Esophagus squamous epithelium (tissue), 5 donors: ENCODE data around the gene COA8. TPM values are rescaled to one million over a fixed set of nuclear protein-coding genes. Genes with fewer than 3 reads are reported as not detected.

ENCODE experiments used
- DNase-seq: peaks from one replicate; lab custom pipeline; 2025; lab: John Stamatoyannopoulos, UW
- H3K27ac ChIP-seq, 4 donors: fragments of 200-600 bp; sonication (generic); one replicate each; pipeline ENCODE4 v1.5.1; 2016 to 2019; ENCODE audit warnings: mild to moderate bottlenecking in 1 of 4
- H3K27me3 ChIP-seq, 4 donors: fragments of 200-600 bp; sonication (generic); 1 replicate in 3 of 4; 2 replicates in 1 of 4; pipeline versions ENCODE4 v1.5.1 to v1.6.0; 2017 to 2021; ENCODE audit warnings: antibody characterized with exemption in 1 of 4
- H3K36me3 ChIP-seq, 3 donors: fragments of 200-600 bp; sonication (generic); one replicate each; pipeline ENCODE4 v1.5.1; 2016 to 2019
- H3K4me1 ChIP-seq, 3 donors: fragments of 200-600 bp; sonication (generic); one replicate each; pipeline ENCODE4 v1.5.1; 2017 to 2019
- H3K4me3 ChIP-seq, 4 donors: fragments of 200-600 bp; sonication (generic); 1 replicate in 3 of 4; 2 replicates in 1 of 4; pipeline ENCODE4 v1.5.1; 2016 to 2019; ENCODE audit warnings: mild to moderate bottlenecking in 2 of 4, moderate library complexity in 1 of 4
- H3K9me3 ChIP-seq, 3 donors: fragments of 200-600 bp; sonication (generic); one replicate each; pipeline ENCODE4 v1.5.1; 2016 to 2019
- CTCF ChIP-seq, 6 experiments: fragments of 450-650 bp in 4 of 6; fragments of 200-600 bp in 2 of 6; sonication (generic) in 2 of 6; IDR thresholded peaks; one replicate each; pipeline ENCODE4 v1.5.1; 2016 to 2019; ENCODE audit warnings: antibody characterized with exemption in 6 of 6, mild to moderate bottlenecking in 4 of 6, moderate library complexity in 4 of 6
- POLR2A ChIP-seq, 4 donors: fragments of 450-650 bp; IDR thresholded peaks; one replicate each; pipeline ENCODE4 v1.6.1; 2017; ENCODE audit warnings: antibody characterized with exemption in 4 of 4, mild to moderate bottlenecking in 4 of 4, moderate library complexity in 3 of 4
- WGBS, 2 donors: methylation state at CpG; one replicate each; pipeline ENCODE4 v1.1.5; 2018; 5-methylcytosine and 5-hydroxymethylcytosine counted together
- intact Hi-C: fragments of 100-400 bp; cut with DNase I; formaldehyde crosslinking; loops from one replicate; pipeline ENCODE4 v1.15.0; 2022
- total RNA-seq, 4 donors: library from RNA; depleted of rRNA; stranded (reverse); fragments of >200 nt; gene quantifications; one replicate each; pipeline ENCODE4 v1.1.0, GENCODE V29; 2016
- donor health status: DM: yes; HTN: yes; CAD: no.

The COA8 gene
- total RNA-seq, 4 donors from 2014 or later = 18.2 to 28.7 (median 22.7) TPM

GRCh38 chr14:103545219-103545914 is 17.4 kb upstream of the COA8 start:
- TF ChIP-seq POLR2A (IDR thresholded peaks at IDR 0.05) = no peak
- no peak for TF ChIP-seq CTCF (IDR thresholded peaks at IDR 0.05)
- WGBS, 2 donors = 77% methylated on average over 5 of the region's 29 CpGs; no CpG with 5 or more reads in 1 of the 2 donors
- no peak for DNase-seq
- Histone ChIP-seq H3K4me1 (peaks cover 62 to 85% (median 64%) of the 10 kb centered on the region in 3 donors), H3K9me3 (no peaks in the 10 kb centered on the region), H3K36me3 (no peaks in the 10 kb centered on the region), H3K27me3 (no peaks in the 10 kb centered on the region), H3K27ac (peak overlapping the region in 2 of 4 donors; percentile 21 to 85), H3K4me3 (no peak overlapping the region)
- intact Hi-C loops = loop anchor here (5.0 kb wide), 1 partner anchor 43 kb away; no protein-coding TSS in a partner anchor

- intact Hi-C loops = loop anchor here (5.0 kb wide), 1 partner anchor 44 kb away; no protein-coding TSS in a partner anchor
- no peak for DNase-seq
- no peaks in the 10 kb centered on the region for H3K9me3 ChIP-seq
- H3K27me3 ChIP-seq = no peaks in the 10 kb centered on the region
- H3K36me3 ChIP-seq = no peaks in the 10 kb centered on the region
- TF ChIP-seq CTCF (IDR thresholded peaks at IDR 0.05) = no peak
- TF ChIP-seq POLR2A (IDR thresholded peaks at IDR 0.05) = no peak
- no peak overlapping the region for H3K27ac ChIP-seq
- peaks cover 62 to 85% (median 64%) of the 10 kb centered on the region in 3 donors for H3K4me1 ChIP-seq
- no peak overlapping the region for H3K4me3 ChIP-seq
- 68 to 78% methylated on average over 8 to 14 of the region's 27 CpGs for WGBS, 2 donors
Measured at GRCh38 chr14:103545915-103546651, 16.7 kb upstream of the COA8 start.

GRCh38 chr14:103546652-103547454 is 15.9 kb upstream of the COA8 start:
- intact Hi-C loops = loop anchor here (5.0 kb wide), 1 partner anchor 45 kb away; no protein-coding TSS in a partner anchor
- no peak for DNase-seq
- Histone ChIP-seq H3K4me1 (peaks cover 57 to 85% (median 62%) of the 10 kb centered on the region in 3 donors), H3K36me3 (no peaks in the 10 kb centered on the region), H3K9me3 (no peaks in the 10 kb centered on the region), H3K27me3 (no peaks in the 10 kb centered on the region), H3K4me3 (no peak overlapping the region), H3K27ac (no peak overlapping the region)
- no peak for TF ChIP-seq POLR2A (IDR thresholded peaks at IDR 0.05)
- peak; percentile 77 to 90 (median 84) for TF ChIP-seq CTCF (IDR thresholded peaks at IDR 0.05)
- 21% methylated on average over 6 of the region's 21 CpGs; no CpG with 5 or more reads in 1 of the 2 donors for WGBS, 2 donors

GRCh38 chr14:103547455-103547940 is 15.3 kb upstream of the COA8 start:
- H3K9me3 ChIP-seq = no peaks in the 10 kb centered on the region
- no peaks in the 10 kb centered on the region for H3K27me3 ChIP-seq
- H3K4me3 ChIP-seq = no peak overlapping the region
- no peaks in the 10 kb centered on the region for H3K36me3 ChIP-seq
- H3K4me1 ChIP-seq = peaks cover 50 to 85% (median 62%) of the 10 kb centered on the region in 3 donors
- TF ChIP-seq CTCF (IDR thresholded peaks at IDR 0.05) (no peak), POLR2A (IDR thresholded peaks at IDR 0.05) (no peak)
- H3K27ac ChIP-seq = no peak overlapping the region
- intact Hi-C loops = loop anchor here (5.0 kb wide), 1 partner anchor 45 kb away; no protein-coding TSS in a partner anchor
- no peak for DNase-seq
- 74 to 81% methylated on average over 6 to 9 of the region's 11 CpGs for WGBS, 2 donors
